Activated CD4-positive, alpha-beta T cell treated with anti-CD3 and anti-CD28 coated beads, Interleukin-2, amount 50 U/mL, for 24 hours (primary cell): Measurements from ENCODE around the gene TMPRSS3.

Experiments used
- DNase-seq, 2 donors: peaks; one replicate each; pipeline ENCODE4 v3.0.0-alpha.2; 2020; ENCODE audit warnings: low read depth in 1 of 2, low spot score in 1 of 2

Gene TMPRSS3

GRCh38 chr21:42374864-42375499, 20.9 kb downstream of the TMPRSS3 start:
- no peak for DNase-seq

- no peak for DNase-seq
These were observed 21.4 kb downstream of the TMPRSS3 start for GRCh38 chr21:42374457-42374856.

GRCh38 chr21:42373908-42374455, 21.9 kb downstream of the TMPRSS3 start:
- no peak for DNase-seq

- no peak for DNase-seq
These were observed 22.5 kb downstream of the TMPRSS3 start for GRCh38 chr21:42373196-42373907.

DNA sequence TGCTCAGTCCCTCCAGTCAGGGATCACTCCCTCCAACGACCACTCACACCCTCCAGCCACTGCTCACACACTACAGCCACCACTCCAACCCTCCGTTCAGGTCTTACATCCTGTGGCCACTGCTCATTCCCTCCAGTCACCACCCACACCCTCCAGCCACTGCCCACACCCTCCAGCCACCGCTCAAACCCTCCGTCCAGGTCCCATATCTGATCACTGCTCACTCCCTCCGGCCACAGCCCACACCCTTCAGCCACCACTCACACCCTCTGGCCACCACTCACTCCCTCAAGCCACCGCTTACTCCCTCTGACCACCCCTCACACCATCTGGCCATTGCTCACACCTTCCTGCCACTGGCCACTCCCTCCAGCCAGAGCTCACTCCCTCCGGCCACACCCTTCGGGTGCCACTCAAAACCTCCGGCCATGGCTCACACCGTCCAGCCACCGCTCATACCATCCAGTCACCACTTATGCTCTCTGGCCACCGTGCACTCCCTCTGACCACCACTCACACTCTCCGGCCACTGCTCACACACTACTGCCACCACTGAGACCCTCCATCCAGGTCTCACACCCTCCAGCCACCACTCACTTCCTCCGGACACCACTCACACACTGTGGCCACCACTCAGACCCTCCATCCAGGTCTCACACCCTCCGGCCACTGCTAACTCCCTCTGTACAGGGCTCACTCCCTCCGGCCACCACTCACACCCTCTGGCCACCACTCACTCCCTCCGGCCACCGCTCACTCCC, 24.8 kb downstream of the TMPRSS3 start:
- no peak for DNase-seq

GRCh38 chr21:42369821-42370220, 26.0 kb downstream of the TMPRSS3 start:
- DNase-seq = no peak

GRCh38 chr21:42367367-42368165, 28.3 kb downstream of the TMPRSS3 start:
- DNase-seq = no peak

- no peak for DNase-seq
These were observed 29.4 kb downstream of the TMPRSS3 start, which contains the start of gene TFF1 for GRCh38 chr21:42366292-42367010. TFF1 (minus strand) TSS chr21:42366535; CDS start chr21:42366495, 40 bp downstream.

- no peak for DNase-seq
These were observed 30.1 kb downstream of the TMPRSS3 start for GRCh38 chr21:42365770-42366169.

DNA sequence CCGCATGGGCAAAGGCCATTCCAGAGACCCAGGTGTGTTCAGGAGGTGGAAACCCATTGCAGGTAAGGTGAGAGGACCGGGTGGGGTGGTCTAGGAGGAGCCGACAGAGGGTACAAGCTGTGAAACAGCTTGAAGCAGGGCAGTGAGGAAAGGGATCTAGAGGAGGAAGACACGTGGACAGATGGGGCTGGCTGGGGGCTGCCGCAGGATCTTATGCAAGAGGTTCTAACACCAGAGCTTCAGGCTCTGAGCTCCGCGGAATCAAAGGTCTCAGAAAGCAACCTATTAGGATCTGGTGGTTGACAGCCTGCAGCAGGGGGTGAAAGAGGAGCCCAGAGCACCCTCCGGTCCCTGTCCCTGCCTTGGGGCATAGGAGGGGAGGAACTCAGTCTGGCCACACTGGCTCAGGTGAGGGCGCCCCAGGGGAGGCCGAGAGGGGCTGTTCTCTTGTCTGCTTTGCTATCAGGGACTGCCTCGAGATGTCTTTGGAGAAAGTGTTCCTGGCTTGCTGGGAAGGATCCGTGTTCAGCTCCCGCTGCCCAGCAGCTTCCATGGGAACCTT, 31.5 kb downstream of the TMPRSS3 start:
- DNase-seq = no peak

GRCh38 chr21:42363312-42363711, 32.5 kb downstream of the TMPRSS3 start:
- DNase-seq = no peak

DNA sequence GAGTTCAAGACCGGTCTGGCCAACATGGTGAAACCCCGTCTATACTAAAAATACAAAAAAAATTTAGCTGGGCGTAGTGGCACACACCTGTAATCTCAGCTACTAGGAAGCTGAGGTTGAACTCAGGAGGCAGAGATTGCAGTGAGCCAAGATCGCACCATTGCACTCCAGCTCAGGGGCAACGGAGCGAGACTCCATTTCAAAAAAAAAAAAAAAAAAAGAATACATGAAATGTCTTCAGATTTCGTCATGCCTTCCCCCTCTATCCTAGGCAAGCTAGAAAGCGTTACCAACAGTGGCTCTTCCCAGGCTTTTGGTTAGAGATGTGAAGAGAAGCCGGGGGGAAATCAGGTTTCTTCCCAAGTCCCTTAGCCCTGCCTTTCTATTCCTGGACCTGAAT, 33.2 kb downstream of the TMPRSS3 start:
- DNase-seq = no peak

GRCh38 chr21:42362198-42362597, 33.7 kb downstream of the TMPRSS3 start:
- no peak for DNase-seq

DNA sequence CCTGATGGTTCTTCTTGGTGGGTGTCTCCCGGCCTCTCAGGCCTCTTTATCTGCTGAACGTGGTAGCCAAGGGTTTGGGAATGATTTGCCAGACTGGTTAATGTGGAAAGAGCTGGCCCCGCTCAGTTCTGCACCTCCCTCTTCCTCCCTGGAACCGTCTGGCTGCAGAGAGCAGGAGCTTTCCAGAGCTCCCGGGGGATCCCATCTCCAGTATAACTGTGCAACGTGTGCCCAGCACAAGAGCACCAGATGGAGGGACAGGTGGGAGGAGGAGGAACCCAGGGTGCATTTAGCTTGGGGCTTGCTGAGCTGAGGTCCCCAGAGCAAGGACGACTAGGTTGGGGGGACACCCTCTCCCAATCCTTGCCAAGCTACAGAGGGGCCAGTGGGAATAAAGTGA, 34.6 kb downstream of the TMPRSS3 start:
- DNase-seq = no peak

DNA sequence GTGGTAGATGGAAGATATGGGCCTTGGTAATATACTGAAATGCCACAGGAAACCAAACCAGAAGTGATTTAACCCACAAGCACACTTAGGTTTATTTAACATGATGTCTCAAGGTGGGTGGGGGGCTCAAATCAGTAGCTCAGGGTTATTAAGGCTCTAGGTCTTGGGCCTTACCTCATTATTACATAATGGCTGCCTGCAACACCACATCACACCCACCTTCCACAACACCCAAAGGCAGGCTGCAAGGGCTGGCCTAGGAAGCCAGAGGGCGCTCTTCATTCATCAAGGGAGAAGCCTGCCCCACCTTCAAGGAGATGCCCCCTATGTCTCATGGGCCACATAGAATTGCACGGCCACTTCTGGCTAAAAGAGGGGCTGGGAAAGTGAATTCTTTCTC, 35.5 kb downstream of the TMPRSS3 start:
- no peak for DNase-seq

DNA sequence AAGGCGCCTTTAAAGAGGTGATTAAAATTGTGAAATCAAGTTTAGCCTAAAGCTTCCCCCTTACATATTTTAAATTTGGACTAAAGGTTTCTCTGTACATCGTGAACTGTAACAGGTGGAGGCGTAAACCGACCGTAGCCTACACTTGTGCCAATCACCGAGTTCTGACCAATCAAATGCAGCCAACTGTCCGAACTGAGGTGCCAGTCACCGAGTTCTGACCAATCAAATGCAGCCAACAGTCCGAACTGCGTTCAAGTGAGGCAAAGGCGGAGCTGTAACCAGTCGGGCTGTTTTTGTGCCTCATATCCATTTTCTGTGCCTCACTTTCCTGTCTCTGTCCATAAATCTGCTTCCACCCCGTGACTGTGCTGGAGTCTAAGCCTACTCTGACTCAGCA, 36.9 kb downstream of the TMPRSS3 start:
- no peak for DNase-seq

- no peak for DNase-seq
These were observed 37.6 kb downstream of the TMPRSS3 start for GRCh38 chr21:42358261-42358660.

- DNase-seq = no peak
These were observed 38.5 kb downstream of the TMPRSS3 start for GRCh38 chr21:42357307-42357706.

GRCh38 chr21:42356650-42357049, 39.2 kb downstream of the TMPRSS3 start:
- DNase-seq = no peak

GRCh38 chr21:42356046-42356445, 39.8 kb downstream of the TMPRSS3 start:
- DNase-seq = no peak
